ENCODE data around the gene GLOD4.
A peak's percentile ranks its signal among the peaks of the same experiment; 100 is the strongest.
"Not testable (repeated sequence)": the region's sequence is repeated elsewhere in the genome, so short reads cannot be mapped to it uniquely, and the experiment has no call there.

The GLOD4 gene

GRCh38 chr17:774313-774584, 7.8 kb downstream of the GLOD4 start:
- DNase-seq (ENCODE audit: low read depth), result no peak

GRCh38 chr17:773467-774312, 8.4 kb downstream of the GLOD4 start:
- no peak for DNase-seq (ENCODE audit: low read depth)

- DNase-seq (ENCODE audit: low read depth), result no peak
Measured at GRCh38 chr17:773016-773415, 9.1 kb downstream of the GLOD4 start.

- DNase-seq (ENCODE audit: low read depth), result no peak
Measured at GRCh38 chr17:767076-767475, 15.0 kb downstream of the GLOD4 start.

- DNase-seq (ENCODE audit: low read depth), result no peak
Measured at GRCh38 chr17:760371-760770, 21.7 kb downstream of the GLOD4 start.

GRCh38 chr17:759964-760363, 22.1 kb downstream of the GLOD4 start:
- no peak for DNase-seq (ENCODE audit: low read depth)

GRCh38 chr17:756010-756567, 26.0 kb downstream of the GLOD4 start:
- DNase-seq (ENCODE audit: low read depth), result not testable (repeated sequence)

GRCh38 chr17:755319-755961, 26.6 kb downstream of the GLOD4 start:
- not testable (repeated sequence) for DNase-seq (ENCODE audit: low read depth)

- no peak for DNase-seq (ENCODE audit: low read depth)
Measured at GRCh38 chr17:753418-753817, 28.7 kb downstream of the GLOD4 start.

- no peak for DNase-seq (ENCODE audit: low read depth)
Measured at GRCh38 chr17:752620-753219, 29.4 kb downstream of the GLOD4 start.

- peak; percentile 99 for DNase-seq (ENCODE audit: low read depth)
Measured at GRCh38 chr17:752002-752619, 30.0 kb downstream of the GLOD4 start, which contains the start of gene GEMIN4. Gene GEMIN4, minus strand, starts transcription at chr17:752264. Its CDS starts 122 bp downstream, at chr17:752142.

GRCh38 chr17:751269-752001, 30.6 kb downstream of the GLOD4 start:
- DNase-seq (ENCODE audit: low read depth), result peak; percentile 47

- no peak for DNase-seq (ENCODE audit: low read depth)
Measured at GRCh38 chr17:750431-751037, 31.5 kb downstream of the GLOD4 start.

- DNase-seq (ENCODE audit: low read depth), result not testable (repeated sequence)
Measured at GRCh38 chr17:749359-749758, 32.7 kb downstream of the GLOD4 start.

- not testable (repeated sequence) for DNase-seq (ENCODE audit: low read depth)
Measured at GRCh38 chr17:748604-749003, 33.5 kb downstream of the GLOD4 start.

GRCh38 chr17:746783-747629, 35.1 kb downstream of the GLOD4 start:
- no peak for DNase-seq (ENCODE audit: low read depth)

GRCh38 chr17:746181-746580, 35.9 kb downstream of the GLOD4 start:
- no peak for DNase-seq (ENCODE audit: low read depth)

- no peak for DNase-seq (ENCODE audit: low read depth)
Measured at GRCh38 chr17:745406-745805, 36.7 kb downstream of the GLOD4 start.

- DNase-seq (ENCODE audit: low read depth), result no peak
Measured at GRCh38 chr17:744937-745336, 37.1 kb downstream of the GLOD4 start.

GRCh38 chr17:743139-743538, 38.9 kb downstream of the GLOD4 start:
- no peak for DNase-seq (ENCODE audit: low read depth)

All from activated T-cell treated with anti-CD3 and anti-CD28 coated beads for 1 hour (primary cell).